ENCODE measurements around the gene ADH4. TPM values are rescaled to one million over a fixed set of nuclear protein-coding genes. Genes with fewer than 3 reads are reported as not detected.
A peak's percentile ranks its signal among the peaks of the same experiment; 100 is the strongest.
"Not testable (repeated sequence)": the region's sequence is repeated elsewhere in the genome, so short reads cannot be mapped to it uniquely, and the experiment has no call there.

ADH4 gene
- total RNA-seq, 1 donor: not detected

- TF ChIP-seq CTCF (IDR thresholded peaks at IDR 0.05; ENCODE audit: insufficient read depth, low read length): peak; percentile 43
- DNase-seq (ENCODE audit: low read depth): peak; percentile 68
- no peak overlapping the region for H3K4me3 ChIP-seq (ENCODE audit: low read depth, low read length)
Measured at GRCh38 chr4:99117876-99118693, 26.0 kb downstream of the ADH4 start.

- not testable (repeated sequence) for DNase-seq (ENCODE audit: low read depth); H3K4me3 ChIP-seq (ENCODE audit: low read depth, low read length)
Measured at GRCh38 chr4:99117122-99117841, 26.8 kb downstream of the ADH4 start.

- H3K4me3 ChIP-seq (ENCODE audit: low read depth, low read length); DNase-seq (ENCODE audit: low read depth): not testable (repeated sequence)
Measured at GRCh38 chr4:99109286-99109685, 34.8 kb downstream of the ADH4 start.

GRCh38 chr4:99104153-99104552 lies 39.9 kb downstream of the ADH4 start:
- TF ChIP-seq CTCF (IDR thresholded peaks at IDR 0.05; ENCODE audit: insufficient read depth, low read length): no peak
- no peak for DNase-seq (ENCODE audit: low read depth)
- no peak overlapping the region for H3K4me3 ChIP-seq (ENCODE audit: low read depth, low read length)

- TF ChIP-seq CTCF (IDR thresholded peaks at IDR 0.05; ENCODE audit: insufficient read depth, low read length): no peak
- no peak overlapping the region for H3K4me3 ChIP-seq (ENCODE audit: low read depth, low read length)
- DNase-seq (ENCODE audit: low read depth): no peak
Measured at GRCh38 chr4:99103166-99103565, 40.9 kb downstream of the ADH4 start.

GRCh38 chr4:99102634-99103033 lies 41.5 kb downstream of the ADH4 start:
- TF ChIP-seq CTCF (IDR thresholded peaks at IDR 0.05; ENCODE audit: insufficient read depth, low read length): no peak
- no peak overlapping the region for H3K4me3 ChIP-seq (ENCODE audit: low read depth, low read length)
- no peak for DNase-seq (ENCODE audit: low read depth)

GRCh38 chr4:99100876-99101275 lies 43.2 kb downstream of the ADH4 start:
- DNase-seq (ENCODE audit: low read depth): no peak
- TF ChIP-seq CTCF (IDR thresholded peaks at IDR 0.05; ENCODE audit: insufficient read depth, low read length): no peak
- no peak overlapping the region for H3K4me3 ChIP-seq (ENCODE audit: low read depth, low read length)

GRCh38 chr4:99099814-99100213 lies 44.3 kb downstream of the ADH4 start:
- H3K4me3 ChIP-seq (ENCODE audit: low read depth, low read length): not testable (repeated sequence)
- peak; percentile 21 for DNase-seq (ENCODE audit: low read depth)
